Vagina (tissue), 2 donors: ENCODE results near the gene SMAP1. TPM values are rescaled to one million over a fixed set of nuclear protein-coding genes. Genes with fewer than 3 reads are reported as not detected.

ENCODE experiments used
- DNase-seq, 2 donors: peaks; one replicate each; pipeline ENCODE4 v3.0.0-alpha.2; 2017; ENCODE audit errors: extremely low spot score in 2 of 2
- H3K27ac ChIP-seq: fragments of 200-600 bp; sonication (generic); one replicate; pipeline ENCODE4 v1.5.1; 2019
- H3K27me3 ChIP-seq: fragments of 200-600 bp; sonication (generic); one replicate; pipeline ENCODE4 v1.5.1; 2019
- H3K36me3 ChIP-seq, 2 donors: fragments of 200-600 bp; sonication (generic); one replicate each; pipeline ENCODE4 v1.5.1; 2017 to 2019
- H3K4me1 ChIP-seq: fragments of 200-600 bp; sonication (generic); one replicate; pipeline ENCODE4 v1.5.1; 2019
- H3K4me3 ChIP-seq, 2 donors: fragments of 200-600 bp; sonication (generic); 1 replicate in 1 of 2; 2 replicates in 1 of 2; pipeline ENCODE4 v1.5.1; 2016 to 2019
- H3K9me3 ChIP-seq: fragments of 200-600 bp; sonication (generic); one replicate; pipeline ENCODE4 v1.5.1; 2019
- POLR2A ChIP-seq, 2 donors: fragments of 450-650 bp; IDR thresholded peaks; one replicate each; pipeline ENCODE4 v1.6.1; 2017; ENCODE audit warnings: antibody characterized with exemption in 2 of 2, mild to moderate bottlenecking in 2 of 2, moderate library complexity in 2 of 2
- POLR2AphosphoS5 ChIP-seq, 2 donors: sonication (generic); formaldehyde crosslinking; IDR thresholded peaks; one replicate each; pipeline ENCODE4 v1.9.0; 2017; ENCODE audit warnings: antibody characterized with exemption in 2 of 2, mild to moderate bottlenecking in 2 of 2, low read depth in 1 of 2; ENCODE audit not compliant: insufficient read depth in 1 of 2
- intact Hi-C: fragments of 100-400 bp; cut with DNase I; formaldehyde crosslinking; loops from one replicate; pipeline ENCODE4 v1.15.1; 2023
- total RNA-seq: library from RNA; depleted of rRNA; stranded (reverse); fragments of >200 nt; gene quantifications from one replicate; pipeline ENCODE4 v1.2.3, GENCODE V29; 2016
- TF ChIP-seq, protein P1 (sequence below), 3 experiments: fragments of 450-650 bp in 2 of 3; fragments of 200-600 bp in 1 of 3; sonication (generic) in 1 of 3; IDR thresholded peaks; one replicate each; pipeline ENCODE4 v1.5.1; 2017 to 2019; ENCODE audit warnings: antibody characterized with exemption in 3 of 3, mild to moderate bottlenecking in 2 of 3, moderate library complexity in 2 of 3

SMAP1 gene
- total RNA-seq, 1 donor from 2014 or later: 26.3 TPM

DNA sequence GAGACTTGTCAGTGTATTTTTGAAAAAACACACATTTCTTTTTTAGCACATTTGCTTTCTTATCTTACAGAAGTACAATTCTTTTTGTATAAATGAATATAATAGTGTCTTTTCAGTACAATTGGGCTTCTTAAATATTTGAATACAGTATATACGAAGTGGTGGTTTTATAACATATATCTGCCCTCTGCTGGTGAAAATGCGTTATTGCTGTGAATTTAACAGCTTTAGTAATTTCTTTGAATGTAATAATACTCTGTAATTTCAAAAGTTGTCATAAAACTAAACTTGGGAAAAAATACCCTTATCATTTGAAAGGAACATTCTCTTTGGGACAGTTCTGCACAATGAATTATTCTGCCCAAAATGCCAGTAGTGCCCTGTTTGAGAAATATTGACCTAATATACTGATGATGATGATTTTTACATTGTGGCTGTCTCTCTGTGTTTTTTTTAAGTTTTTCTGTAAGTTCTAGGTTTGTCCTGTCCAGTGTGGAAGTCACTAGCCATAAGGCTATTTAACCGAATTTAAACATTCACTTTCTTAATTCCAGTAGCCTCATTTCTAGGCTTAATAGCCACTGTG lies 19.0 kb downstream of the SMAP1 start:
- intact Hi-C loops: no loop called here
- no peak for TF ChIP-seq POLR2A (IDR thresholded peaks at IDR 0.05)
- TF ChIP-seq, protein P1, sequence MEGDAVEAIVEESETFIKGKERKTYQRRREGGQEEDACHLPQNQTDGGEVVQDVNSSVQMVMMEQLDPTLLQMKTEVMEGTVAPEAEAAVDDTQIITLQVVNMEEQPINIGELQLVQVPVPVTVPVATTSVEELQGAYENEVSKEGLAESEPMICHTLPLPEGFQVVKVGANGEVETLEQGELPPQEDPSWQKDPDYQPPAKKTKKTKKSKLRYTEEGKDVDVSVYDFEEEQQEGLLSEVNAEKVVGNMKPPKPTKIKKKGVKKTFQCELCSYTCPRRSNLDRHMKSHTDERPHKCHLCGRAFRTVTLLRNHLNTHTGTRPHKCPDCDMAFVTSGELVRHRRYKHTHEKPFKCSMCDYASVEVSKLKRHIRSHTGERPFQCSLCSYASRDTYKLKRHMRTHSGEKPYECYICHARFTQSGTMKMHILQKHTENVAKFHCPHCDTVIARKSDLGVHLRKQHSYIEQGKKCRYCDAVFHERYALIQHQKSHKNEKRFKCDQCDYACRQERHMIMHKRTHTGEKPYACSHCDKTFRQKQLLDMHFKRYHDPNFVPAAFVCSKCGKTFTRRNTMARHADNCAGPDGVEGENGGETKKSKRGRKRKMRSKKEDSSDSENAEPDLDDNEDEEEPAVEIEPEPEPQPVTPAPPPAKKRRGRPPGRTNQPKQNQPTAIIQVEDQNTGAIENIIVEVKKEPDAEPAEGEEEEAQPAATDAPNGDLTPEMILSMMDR (IDR thresholded peaks at IDR 0.05): peak; percentile 41 to 81 (median 78)

GRCh38 chr6:70693887-70694286 lies 26.2 kb downstream of the SMAP1 start:
- intact Hi-C loops: no loop called here
- no peaks in the 10 kb centered on the region for H3K9me3 ChIP-seq
- no peak for TF ChIP-seq POLR2AphosphoS5 (IDR thresholded peaks at IDR 0.05; ENCODE audit: insufficient read depth in 1 of 2, low read depth in 1 of 2)
- TF ChIP-seq POLR2A (IDR thresholded peaks at IDR 0.05): no peak
- TF ChIP-seq, protein P1 (IDR thresholded peaks at IDR 0.05): no peak

More for the DNA sequence above, 19.0 kb downstream of the SMAP1 start:
- Histone ChIP-seq H3K36me3 (no peaks in the 10 kb centered on the region), H3K4me3 (no peak overlapping the region), H3K27me3 (no peaks in the 10 kb centered on the region), H3K9me3 (no peaks in the 10 kb centered on the region), H3K4me1 (peaks cover 15% of the 10 kb centered on the region), H3K27ac (no peak overlapping the region)
- DNase-seq: no peak

DNA sequence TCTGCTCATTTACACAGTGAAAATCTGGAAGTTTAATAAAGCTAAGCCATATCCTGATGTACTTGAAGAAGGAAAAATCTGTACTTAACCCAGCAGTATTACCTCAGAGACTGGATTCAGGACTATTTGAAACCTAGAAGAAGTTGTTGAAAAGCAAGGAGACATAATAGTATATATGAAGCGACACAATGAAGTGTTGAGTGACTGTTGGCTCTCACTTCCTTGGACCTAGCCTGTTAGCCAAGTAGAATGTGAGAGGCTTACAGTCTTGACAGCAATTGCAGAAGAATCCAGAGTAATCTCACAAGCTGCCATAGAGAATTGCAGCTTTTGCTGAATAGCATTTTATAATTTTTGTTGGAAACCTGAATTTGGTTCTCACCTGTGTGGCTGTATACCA lies 26.7 kb downstream of the SMAP1 start:
- Histone ChIP-seq H3K4me1 (no peaks in the 10 kb centered on the region), H3K9me3 (no peaks in the 10 kb centered on the region), H3K27ac (no peak overlapping the region), H3K4me3 (no peak overlapping the region), H3K27me3 (no peaks in the 10 kb centered on the region), H3K36me3 (no peaks in the 10 kb centered on the region)
- DNase-seq: no peak
- intact Hi-C loops: no loop called here
- TF ChIP-seq POLR2A (IDR thresholded peaks at IDR 0.05) (no peak), POLR2AphosphoS5 (IDR thresholded peaks at IDR 0.05; ENCODE audit: insufficient read depth in 1 of 2, low read depth in 1 of 2) (no peak)
- TF ChIP-seq, protein P1 (IDR thresholded peaks at IDR 0.05): no peak

More at GRCh38 chr6:70693887-70694286, 26.2 kb downstream of the SMAP1 start:
- Histone ChIP-seq H3K4me1 (no peaks in the 10 kb centered on the region), H3K27me3 (no peaks in the 10 kb centered on the region), H3K27ac (no peak overlapping the region), H3K36me3 (no peaks in the 10 kb centered on the region), H3K4me3 (no peak overlapping the region)
- no peak for DNase-seq

DNA sequence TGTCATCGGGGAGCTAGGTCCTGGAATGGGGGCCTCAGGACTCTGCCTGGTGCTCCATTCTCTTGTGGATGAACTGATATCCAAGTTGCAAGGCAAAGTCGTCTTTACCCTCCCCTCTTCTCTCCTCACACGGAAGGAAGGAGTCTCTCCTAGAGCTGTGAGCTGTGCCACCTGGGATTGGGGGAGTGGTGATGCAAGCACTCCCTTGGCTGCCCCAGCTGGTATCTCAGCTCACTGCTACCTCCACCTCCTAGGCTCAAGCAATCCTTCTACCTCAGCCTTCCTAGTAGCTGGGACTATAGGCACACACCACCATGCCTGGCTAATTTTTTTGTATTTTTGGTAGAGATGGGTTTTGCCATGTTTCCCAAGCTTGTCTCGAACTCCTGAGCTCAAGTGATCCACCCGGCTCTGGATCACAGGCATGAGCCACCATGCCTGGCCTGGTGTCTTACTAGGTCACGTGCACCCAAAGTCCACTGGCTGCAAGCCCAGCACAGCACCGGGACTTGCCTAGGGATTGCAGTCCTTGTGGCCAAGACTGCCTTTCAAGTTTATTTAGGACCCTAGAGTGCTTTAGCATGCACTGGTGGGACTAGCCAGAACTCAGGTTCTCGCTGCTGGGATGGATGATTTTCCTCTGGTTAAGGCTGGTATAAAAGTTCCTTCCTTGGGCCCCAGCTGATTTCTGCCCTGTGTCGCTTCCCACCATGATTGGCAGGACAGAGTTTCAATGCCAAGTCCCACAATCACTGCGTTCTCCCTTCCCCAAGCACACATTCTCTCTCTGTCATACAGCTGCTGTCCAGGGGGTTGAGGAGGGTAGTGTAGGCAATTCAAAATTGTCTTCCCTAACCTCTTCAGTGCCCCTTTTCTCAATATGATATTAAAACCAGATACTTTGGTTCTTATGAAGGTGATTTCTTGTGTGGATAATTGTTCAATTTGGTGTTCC lies 33.5 kb downstream of the SMAP1 start:
- intact Hi-C loops: no loop called here
- no peak overlapping the region for H3K27ac ChIP-seq
- H3K4me1 ChIP-seq: peaks cover 7% of the 10 kb centered on the region
- H3K36me3 ChIP-seq: no peaks in the 10 kb centered on the region
- no peaks in the 10 kb centered on the region for H3K9me3 ChIP-seq
- no peak for DNase-seq
- TF ChIP-seq, protein P1 (IDR thresholded peaks at IDR 0.05): no peak
- TF ChIP-seq POLR2AphosphoS5 (IDR thresholded peaks at IDR 0.05; ENCODE audit: insufficient read depth in 1 of 2, low read depth in 1 of 2) (no peak), POLR2A (IDR thresholded peaks at IDR 0.05) (no peak)
- H3K27me3 ChIP-seq: no peaks in the 10 kb centered on the region
- no peak overlapping the region for H3K4me3 ChIP-seq
